Ascending aorta (tissue), 2 donors: ENCODE results near the gene MCTP2. TPM values are rescaled to one million over a fixed set of nuclear protein-coding genes. Genes with fewer than 3 reads are reported as not detected.
"Not testable (repeated sequence)": the region's sequence is repeated elsewhere in the genome, so short reads cannot be mapped to it uniquely, and the experiment has no call there.

Experiments used
- DNase-seq, 2 donors: peaks; one replicate each; pipeline ENCODE4 v3.0.0-alpha.2; 2019; ENCODE audit warnings: low spot score in 2 of 2
- H3K27ac ChIP-seq, 2 donors: fragments of 200-600 bp; sonication (generic); one replicate each; pipeline ENCODE4 v1.5.1; 2016 to 2017; ENCODE audit warnings: mild to moderate bottlenecking in 1 of 2
- H3K27me3 ChIP-seq: fragments of 200-600 bp; sonication (generic); one replicate; pipeline ENCODE4 v1.5.1; 2017
- H3K36me3 ChIP-seq, 2 donors: fragments of 200-600 bp; sonication (generic); one replicate each; pipeline ENCODE4 v1.5.1; 2016
- H3K4me1 ChIP-seq, 2 donors: fragments of 200-600 bp; sonication (generic); one replicate each; pipeline ENCODE4 v1.5.1; 2016 to 2017; ENCODE audit warnings: mild to moderate bottlenecking in 1 of 2
- H3K4me3 ChIP-seq, 2 donors: fragments of 200-600 bp; sonication (generic); one replicate each; pipeline ENCODE4 v1.5.1; 2016 to 2017; ENCODE audit warnings: mild to moderate bottlenecking in 1 of 2
- H3K9me3 ChIP-seq, 2 donors: fragments of 200-600 bp; sonication (generic); one replicate each; pipeline ENCODE4 v1.5.1; 2016
- CTCF ChIP-seq, 3 experiments: fragments of 200-600 bp in 2 of 3; fragments of 450-650 bp in 1 of 3; sonication (generic) in 2 of 3; IDR thresholded peaks; one replicate each; pipeline ENCODE4 v1.5.1; 2016 to 2019; ENCODE audit warnings: antibody characterized with exemption in 3 of 3, mild to moderate bottlenecking in 1 of 3, moderate library complexity in 1 of 3
- intact Hi-C: fragments of 100-400 bp; cut with DNase I; formaldehyde crosslinking; loops from one replicate; pipeline ENCODE4 v1.15.1; 2023
- total RNA-seq: library from RNA; depleted of rRNA; stranded (reverse); fragments of >200 nt; gene quantifications from one replicate; pipeline ENCODE4 v1.1.0, GENCODE V29; 2016

MCTP2 gene
- total RNA-seq, 1 donor from 2014 or later: 25.5 TPM

- Histone ChIP-seq H3K27me3 (no peaks in the 10 kb centered on the region), H3K4me3 (no peak overlapping the region), H3K4me1 (no peaks in the 10 kb centered on the region), H3K27ac (no peak overlapping the region), H3K9me3 (no peaks in the 10 kb centered on the region), H3K36me3 (no peaks in the 10 kb centered on the region)
- intact Hi-C loops: no loop called here
- TF ChIP-seq CTCF (IDR thresholded peaks at IDR 0.05): no peak
- no peak for DNase-seq
Measured at GRCh38 chr15:94252906-94253491, 21.6 kb downstream of the MCTP2 start.

- DNase-seq: no peak
- Histone ChIP-seq H3K9me3 (no peaks in the 10 kb centered on the region), H3K27me3 (no peaks in the 10 kb centered on the region), H3K36me3 (no peaks in the 10 kb centered on the region), H3K27ac (no peak overlapping the region), H3K4me1 (no peaks in the 10 kb centered on the region), H3K4me3 (no peak overlapping the region)
- intact Hi-C loops: no loop called here
- TF ChIP-seq CTCF (IDR thresholded peaks at IDR 0.05): no peak
Measured at GRCh38 chr15:94253742-94254141, 22.4 kb downstream of the MCTP2 start.

GRCh38 chr15:94255540-94255939 is 24.2 kb downstream of the MCTP2 start:
- H3K36me3 ChIP-seq: no peaks in the 10 kb centered on the region
- no peaks in the 10 kb centered on the region for H3K9me3 ChIP-seq
- H3K27ac ChIP-seq: no peak overlapping the region
- no peaks in the 10 kb centered on the region for H3K4me1 ChIP-seq
- TF ChIP-seq CTCF (IDR thresholded peaks at IDR 0.05): no peak
- intact Hi-C loops: no loop called here
- DNase-seq: no peak
- no peaks in the 10 kb centered on the region for H3K27me3 ChIP-seq
- H3K4me3 ChIP-seq: no peak overlapping the region

- TF ChIP-seq CTCF (IDR thresholded peaks at IDR 0.05): no peak
- Histone ChIP-seq H3K4me3 (no peak overlapping the region), H3K4me1 (no peaks in the 10 kb centered on the region), H3K9me3 (no peaks in the 10 kb centered on the region), H3K36me3 (no peaks in the 10 kb centered on the region), H3K27me3 (no peaks in the 10 kb centered on the region), H3K27ac (no peak overlapping the region)
- no peak for DNase-seq
- intact Hi-C loops: no loop called here
Measured at GRCh38 chr15:94256511-94256910, 25.1 kb downstream of the MCTP2 start.

GRCh38 chr15:94257776-94258175 is 26.4 kb downstream of the MCTP2 start:
- H3K9me3 ChIP-seq, DNase-seq, H3K27ac ChIP-seq, H3K27me3 ChIP-seq, H3K4me3 ChIP-seq, intact Hi-C loops, H3K4me1 ChIP-seq, H3K36me3 ChIP-seq: not testable (repeated sequence)

GRCh38 chr15:94258246-94258645 is 26.9 kb downstream of the MCTP2 start:
- Histone ChIP-seq H3K27me3 (no peaks in the 10 kb centered on the region), H3K4me3 (no peak overlapping the region), H3K9me3 (no peaks in the 10 kb centered on the region), H3K27ac (no peak overlapping the region), H3K4me1 (no peaks in the 10 kb centered on the region), H3K36me3 (no peaks in the 10 kb centered on the region)
- DNase-seq: no peak
- TF ChIP-seq CTCF (IDR thresholded peaks at IDR 0.05): no peak
- intact Hi-C loops: no loop called here
